GM19025 (cell line): Measurements from ENCODE around the gene GARIN3.

Source experiments
- ATAC-seq: cut with Tn5 transposase; IDR thresholded peaks from one replicate; pipeline ENCODE4 v1.9.1; 2021; ENCODE audit warnings: mild to moderate bottlenecking, low read depth, moderate library complexity; ENCODE audit not compliant: unreplicated experiment

The GARIN3 gene

GRCh38 chr5:157150995-157151394, 15.1 kb downstream of the GARIN3 start:
- no peak for ATAC-seq

GRCh38 chr5:157148734-157149615, 17.1 kb downstream of the GARIN3 start:
- ATAC-seq, result no peak

GRCh38 chr5:157143127-157143971, 22.7 kb downstream of the GARIN3 start:
- peak; percentile 34 for ATAC-seq

DNA sequence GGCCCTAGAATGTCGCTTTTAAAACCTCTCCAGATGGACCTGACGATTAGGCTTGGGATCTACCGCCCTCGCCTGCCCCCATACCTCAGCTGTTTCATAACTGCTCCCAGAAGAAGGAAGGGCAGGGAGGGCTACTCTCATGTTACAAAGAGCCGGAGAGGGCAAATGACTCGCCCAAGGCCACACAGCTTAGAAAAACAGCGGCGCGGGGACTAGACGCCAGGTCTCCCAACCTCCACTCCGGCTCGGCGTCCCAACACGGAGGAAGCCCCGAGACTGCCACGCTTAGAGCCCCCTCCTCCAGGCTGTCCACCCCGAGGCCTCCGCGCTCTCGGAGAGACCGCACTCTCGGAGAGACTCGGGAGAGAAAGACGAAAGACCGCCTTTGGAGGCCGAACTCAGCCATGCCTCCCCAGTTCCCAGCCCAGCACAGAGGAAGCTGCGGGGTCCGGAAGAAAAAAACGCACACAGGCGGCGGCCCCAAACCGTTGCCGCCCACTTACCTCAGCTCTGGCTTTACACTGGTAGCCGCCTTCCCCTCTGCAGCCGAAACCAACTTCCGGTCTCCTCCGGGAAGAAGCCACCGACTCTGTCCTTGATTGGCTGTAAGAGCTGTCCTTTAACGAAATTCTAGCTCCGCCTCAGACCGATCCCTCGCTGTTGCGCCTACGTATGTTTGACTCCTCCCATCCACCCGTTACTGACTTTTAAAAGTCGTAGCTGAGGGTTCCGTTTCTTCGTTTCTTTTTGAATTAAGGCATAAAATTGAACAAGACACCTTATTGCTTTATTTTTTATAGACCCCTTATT, 23.5 kb downstream of the GARIN3 start, which contains the start of gene MED7:
TSS of gene MED7 (minus strand) at position 549 of the 810 bp plus-strand sequence. CDS start 3,434 bp downstream, outside the sequence.
- ATAC-seq, result peak; percentile 99

- ATAC-seq, result no peak
Observed at GRCh38 chr5:157137691-157138090, 28.4 kb downstream of the GARIN3 start.

DNA sequence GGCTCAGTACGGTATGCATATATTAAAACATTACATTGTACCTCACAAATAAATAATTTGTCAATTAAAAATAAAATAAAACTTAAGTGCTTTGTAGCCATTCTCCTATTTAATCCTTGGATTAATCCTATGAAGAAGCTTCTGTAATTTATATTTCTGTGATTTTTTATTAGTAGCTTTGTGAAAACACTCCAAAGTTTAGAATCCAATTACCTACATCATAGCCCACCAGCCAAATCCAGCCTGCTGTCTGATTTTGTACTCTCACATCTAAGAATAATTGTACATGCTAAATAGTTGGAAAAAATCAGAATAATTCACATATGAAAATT, 33.8 kb downstream of the GARIN3 start:
- ATAC-seq, result no peak

DNA sequence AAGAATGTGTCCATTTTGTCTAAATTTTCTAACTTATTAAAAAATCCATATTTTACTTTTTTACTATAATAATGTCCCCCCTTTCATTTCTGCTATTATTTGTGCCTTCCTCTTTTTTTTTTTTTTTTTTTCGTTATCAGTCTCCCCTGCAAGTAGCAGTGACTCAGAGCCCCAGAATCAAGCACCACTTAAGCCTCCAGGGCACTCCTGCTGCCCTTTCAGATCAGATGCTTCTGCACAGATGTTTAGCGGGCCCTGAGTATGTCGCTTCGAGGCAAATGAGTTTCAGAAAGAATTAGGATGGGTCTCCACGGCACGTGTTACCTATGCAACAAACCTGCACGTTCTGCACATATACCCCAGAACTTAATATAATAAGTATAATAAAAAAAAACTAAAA, 35.1 kb downstream of the GARIN3 start:
- ATAC-seq, result no peak

GRCh38 chr5:157121709-157122108, 44.4 kb downstream of the GARIN3 start:
- ATAC-seq, result no peak

DNA sequence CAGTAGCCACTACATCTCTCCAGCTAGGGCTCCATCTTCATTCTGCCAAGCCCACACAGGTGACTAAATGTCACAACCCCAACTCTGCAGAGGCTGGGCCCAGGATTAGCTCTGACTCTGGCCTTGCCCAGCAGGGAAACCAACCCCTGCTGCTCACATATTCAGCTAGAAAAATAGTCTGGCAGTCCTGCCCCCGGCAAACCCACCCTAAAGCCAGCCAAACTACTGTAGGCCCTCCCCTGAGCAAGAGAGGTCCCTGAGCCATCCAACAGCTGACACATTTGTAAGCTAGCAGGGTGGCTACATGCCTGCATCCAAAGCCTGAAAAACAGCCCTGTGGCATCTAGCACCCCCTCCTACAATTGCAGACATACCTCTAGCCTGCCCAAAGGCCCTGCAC, 46.0 kb downstream of the GARIN3 start:
- no peak for ATAC-seq

DNA sequence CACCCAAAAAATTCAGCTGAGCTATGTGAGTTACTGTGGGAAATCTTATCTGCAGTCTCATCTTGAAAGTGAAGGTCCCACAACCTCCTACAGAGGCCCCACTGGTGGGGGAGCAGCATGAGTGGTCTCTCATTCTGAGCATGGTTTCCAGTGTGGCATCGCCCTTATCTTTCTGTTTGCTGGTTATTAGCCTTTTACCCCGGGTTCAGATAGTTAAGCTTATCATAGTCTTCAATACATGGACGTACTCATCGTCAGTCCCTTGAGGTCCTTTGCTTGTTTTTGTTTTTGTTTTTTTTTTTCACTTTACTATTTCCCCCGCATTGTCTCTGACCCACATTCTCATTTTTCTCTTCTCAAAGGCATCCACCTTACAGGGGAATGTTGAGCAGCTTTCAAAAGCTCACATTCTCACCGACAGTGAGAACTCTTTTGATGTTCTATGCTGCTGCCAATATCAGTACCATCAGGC, 49.5 kb downstream of the GARIN3 start:
- peak; percentile 85 for ATAC-seq

GRCh38 chr5:157115502-157115901, 50.6 kb downstream of the GARIN3 start:
- ATAC-seq, result no peak

DNA sequence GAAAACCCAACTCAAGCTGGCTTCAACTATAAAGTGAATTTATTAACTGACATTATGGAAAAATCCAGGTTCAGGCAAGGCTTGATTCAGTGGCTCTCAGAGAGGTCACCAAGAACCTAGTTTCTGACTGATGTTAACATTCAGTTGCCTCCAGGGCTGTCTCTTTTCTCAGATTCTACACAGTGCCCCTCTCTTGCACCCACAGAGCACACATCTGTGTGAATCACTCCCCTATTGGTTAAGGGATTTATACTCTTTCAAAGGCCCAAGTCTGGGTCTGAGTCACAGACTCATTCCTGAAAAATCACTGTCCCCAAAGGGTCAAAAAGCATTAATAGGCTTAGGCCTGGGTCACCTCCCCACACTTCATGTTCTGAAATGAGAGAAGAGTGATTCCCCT, 51.1 kb downstream of the GARIN3 start:
- no peak for ATAC-seq

DNA sequence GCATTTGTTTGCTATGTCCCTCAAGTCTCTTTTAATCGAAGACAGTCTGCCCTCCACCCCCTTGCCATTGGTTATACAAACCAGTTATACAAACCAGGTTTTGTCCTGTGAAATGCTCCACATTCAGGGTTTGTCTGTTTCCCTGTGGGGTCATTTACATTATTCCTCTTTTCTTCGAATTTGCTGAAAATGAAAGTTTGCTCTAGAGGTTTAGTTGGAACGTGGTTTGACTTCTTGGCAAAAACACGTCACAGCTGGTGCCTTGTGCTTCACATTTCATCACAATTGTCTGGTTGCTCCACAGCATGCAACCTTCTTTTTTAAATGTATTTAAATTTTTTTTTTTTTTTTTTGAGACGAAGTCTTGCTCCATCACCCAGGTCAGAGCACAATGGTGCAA, 53.1 kb downstream of the GARIN3 start:
- no peak for ATAC-seq
